H1 (cell line): ENCODE results near the gene PGPEP1. TPM values are rescaled to one million over a fixed set of nuclear protein-coding genes. Genes with fewer than 3 reads are reported as not detected.

Experiments
- CTCF ChIA-PET: fragments of 300-600 bp; sonication (Branson Sonifier 250); formaldehyde crosslinking; loops from one replicate; lab custom pipeline; 2021; ENCODE audit not compliant: partially characterized antibody; lab: Charles Lee
- POLR2A ChIA-PET: fragments of 300-600 bp; sonication (Branson Sonifier 250); formaldehyde crosslinking; loops from one replicate; lab custom pipeline; 2021; ENCODE audit warnings: inconsistent platforms; ENCODE audit not compliant: partially characterized antibody; lab: Charles Lee
- DNase-seq, 2 experiments: peaks; one replicate each; pipeline versions ENCODE4 v3.0.0 to v3.0.0-alpha.2; 2010 to 2022; ENCODE audit warnings: low spot score in 2 of 2, low read depth in 1 of 2, mixed read lengths in 1 of 2
- FAIRE-seq: peaks from 2 replicates; lab custom pipeline; 2011; peaks lifted over from hg19 to GRCh38; lab: Jason Lieb, UNC
- H2AFZ ChIP-seq: 2 replicates; pipeline ENCODE4 v1.8.1; 2012; ENCODE audit warnings: low read length, inconsistent platforms
- H2AK5ac ChIP-seq: 2 replicates; pipeline ENCODE4 v1.6.1; 2013; ENCODE audit warnings: low read depth, low read length
- H2BK120ac ChIP-seq: replicated peaks from 2 replicates; pipeline ENCODE3; 2013; ENCODE audit warnings: low read depth, low read length, inconsistent platforms
- H2BK12ac ChIP-seq: 2 replicates; pipeline ENCODE4 v1.6.1; 2013; ENCODE audit warnings: low read depth, low read length
- H2BK15ac ChIP-seq: 2 replicates; pipeline ENCODE4 v1.6.1; 2013; ENCODE audit warnings: low read length
- H2BK20ac ChIP-seq: 2 replicates; pipeline ENCODE4 v1.6.1; 2013; ENCODE audit warnings: low read length
- H2BK5ac ChIP-seq: 2 replicates; pipeline ENCODE4 v1.6.1; 2013; ENCODE audit warnings: low read depth, low read length
- H3K14ac ChIP-seq: 2 replicates; pipeline ENCODE4 v1.6.1; 2013; ENCODE audit warnings: inconsistent platforms; ENCODE audit not compliant: insufficient read length
- H3K18ac ChIP-seq: 2 replicates; pipeline ENCODE4 v1.6.1; 2013; ENCODE audit warnings: low read length; ENCODE audit errors: extremely low read depth
- H3K23ac ChIP-seq: 2 replicates; pipeline ENCODE4 v1.6.1; 2013; ENCODE audit warnings: inconsistent platforms; ENCODE audit not compliant: insufficient read length
- H3K23me2 ChIP-seq: 2 replicates; pipeline ENCODE4 v1.6.1; 2013; ENCODE audit warnings: low read depth, low read length
- H3K27ac ChIP-seq: 2 replicates; pipeline ENCODE4 v1.6.1; 2011; ENCODE audit warnings: low read depth, low read length, inconsistent platforms
- H3K27me3 ChIP-seq, 4 experiments: replicated peaks in 1 of 4; 1 replicate in 1 of 4; 2 replicates in 3 of 4; pipeline versions ENCODE4 v1.6.1 to v1.8.1; 2011 to 2013; ENCODE audit warnings: low read length in 3 of 4, mild to moderate bottlenecking in 3 of 4, inconsistent platforms in 2 of 4, mixed read lengths in 2 of 4, moderate library complexity in 1 of 4; ENCODE audit not compliant: control insufficient read depth in 3 of 4, insufficient read depth in 3 of 4; ENCODE audit errors: extremely low read depth in 1 of 4
- H3K36me3 ChIP-seq, 4 experiments: 2 replicates each; pipeline versions ENCODE4 v1.6.1 to v1.8.1; 2011 to 2013; ENCODE audit warnings: mild to moderate bottlenecking in 4 of 4, low read length in 3 of 4, moderate library complexity in 2 of 4, control low read depth in 1 of 4, inconsistent platforms in 1 of 4; ENCODE audit not compliant: insufficient read depth in 4 of 4, control insufficient read depth in 2 of 4
- H3K4ac ChIP-seq: replicated peaks from 2 replicates; pipeline ENCODE3; 2013; ENCODE audit warnings: low read length, low read depth, mixed read lengths, inconsistent platforms; ENCODE audit not compliant: insufficient read length
- H3K4me1 ChIP-seq, 4 experiments: replicated peaks in 1 of 4; 1 replicate in 1 of 4; 2 replicates in 3 of 4; pipeline versions ENCODE4 v1.6.1 to v1.8.1; 2011 to 2013; ENCODE audit warnings: low read length in 3 of 4, inconsistent platforms in 2 of 4, mixed read lengths in 1 of 4; ENCODE audit not compliant: insufficient read depth in 4 of 4, control insufficient read depth in 3 of 4
- H3K4me2 ChIP-seq, 2 experiments: 2 replicates each; pipeline versions ENCODE4 v1.6.1 to v1.8.1; 2011 to 2013; ENCODE audit warnings: low read depth in 2 of 2, low read length in 2 of 2, control low read depth in 1 of 2, inconsistent platforms in 1 of 2, mild to moderate bottlenecking in 1 of 2; ENCODE audit not compliant: insufficient read depth in 1 of 2
- H3K4me3 ChIP-seq, 4 experiments: fragments of 200-600, 300-600 bp in 1 of 4; sonication (generic), shearing (Covaris generic), sonication (Bioruptor Twin) in 1 of 4; 2 replicates each; pipeline versions ENCODE4 v1.5.1 to v1.8.1; 2011 to 2016; ENCODE audit warnings: low read length in 4 of 4, low read depth in 3 of 4, control low read depth in 2 of 4, inconsistent platforms in 2 of 4, mild to moderate bottlenecking in 2 of 4, mixed read lengths in 1 of 4, moderate library complexity in 1 of 4; ENCODE audit not compliant: insufficient read depth in 2 of 4; ENCODE audit errors: extremely low read depth in 1 of 4
- H3K56ac ChIP-seq: replicated peaks from 2 replicates; pipeline ENCODE3; 2013; ENCODE audit warnings: low read depth, mild to moderate bottlenecking, mixed read lengths, low read length, inconsistent platforms; ENCODE audit not compliant: insufficient read length
- H3K79me1 ChIP-seq: 2 replicates; pipeline ENCODE4 v1.6.1; 2013; ENCODE audit warnings: low read depth, low read length, control low read depth
- H3K79me2 ChIP-seq, 2 experiments: 2 replicates each; pipeline versions ENCODE4 v1.6.1 to v1.8.1; 2012 to 2013; ENCODE audit warnings: low read length in 2 of 2, mild to moderate bottlenecking in 2 of 2, inconsistent platforms in 1 of 2; ENCODE audit not compliant: insufficient read depth in 2 of 2, control insufficient read depth in 1 of 2
- H3K9ac ChIP-seq, 4 experiments: replicated peaks in 1 of 4; 1 replicate in 1 of 4; 2 replicates in 3 of 4; pipeline versions ENCODE4 v1.6.1 to v1.8.1; 2011 to 2013; ENCODE audit warnings: low read depth in 3 of 4, low read length in 3 of 4, control low read depth in 2 of 4, mild to moderate bottlenecking in 2 of 4, moderate library complexity in 2 of 4, inconsistent platforms in 1 of 4; ENCODE audit errors: extremely low read depth in 1 of 4
- H3K9me3 ChIP-seq, 2 experiments: 2 replicates each; pipeline versions ENCODE4 v1.6.1 to v1.8.1; 2012 to 2013; ENCODE audit warnings: mild to moderate bottlenecking in 2 of 2, moderate library complexity in 2 of 2, control low read depth in 1 of 2, inconsistent platforms in 1 of 2, low read depth in 1 of 2, low read length in 1 of 2, mixed read lengths in 1 of 2; ENCODE audit not compliant: insufficient read depth in 2 of 2
- H4K20me1 ChIP-seq, 2 experiments: replicated peaks in 1 of 2; 2 replicates each; pipeline versions ENCODE3 to v1.8.1; 2011 to 2013; ENCODE audit warnings: inconsistent platforms in 2 of 2, low read length in 2 of 2, mild to moderate bottlenecking in 1 of 2; ENCODE audit not compliant: insufficient read depth in 2 of 2, control insufficient read depth in 1 of 2
- H4K5ac ChIP-seq: 2 replicates; pipeline ENCODE4 v1.6.1; 2013; ENCODE audit warnings: low read length, low read depth, mixed read lengths, inconsistent platforms; ENCODE audit not compliant: insufficient read length
- H4K8ac ChIP-seq: 2 replicates; pipeline ENCODE4 v1.8.0; 2013; ENCODE audit warnings: mild to moderate bottlenecking, moderate library complexity, low read length, inconsistent platforms; ENCODE audit not compliant: insufficient read depth; ENCODE audit errors: extremely low read depth
- H4K91ac ChIP-seq: replicated peaks from 2 replicates; pipeline ENCODE3; 2013; ENCODE audit warnings: low read length, mixed read lengths, inconsistent platforms; ENCODE audit not compliant: insufficient read length
- CREB1 ChIP-seq: IDR thresholded peaks from 2 replicates; pipeline ENCODE4 v1.6.1; 2012; ENCODE audit warnings: inconsistent platforms
- EGR1 ChIP-seq: IDR thresholded peaks from 2 replicates; pipeline ENCODE4 v1.6.1; 2011; ENCODE audit warnings: low read depth, low read length, borderline replicate concordance
- HDAC2 ChIP-seq, 2 experiments: fragments of 300-600 bp in 1 of 2; sonication (generic) in 1 of 2; IDR thresholded peaks; 2 replicates each; pipeline ENCODE4 v1.6.1; 2011 to 2012; ENCODE audit warnings: low read depth in 2 of 2, low read length in 2 of 2, mild to moderate bottlenecking in 2 of 2, moderate library complexity in 2 of 2, borderline replicate concordance in 1 of 2, inconsistent platforms in 1 of 2
- HDAC6 ChIP-seq: IDR thresholded peaks from one replicate; pipeline ENCODE4 v1.7.1; 2012; ENCODE audit warnings: low read depth, mild to moderate bottlenecking, inconsistent platforms, low read length, moderate library complexity
- MAFK ChIP-seq: IDR thresholded peaks from 2 replicates; pipeline ENCODE4 v1.6.1; 2012; ENCODE audit warnings: low read depth, mild to moderate bottlenecking, improper control_type of control experiment, low read length
- PHF8 ChIP-seq: fragments of 200-600 bp; sonication (generic); conservative IDR thresholded peaks from 2 replicates; pipeline ENCODE4 v1.7.1; 2012; ENCODE audit warnings: low read depth, mild to moderate bottlenecking, inconsistent platforms, low read length, moderate library complexity
- POLR2AphosphoS5 ChIP-seq: IDR thresholded peaks from 2 replicates; pipeline ENCODE4 v1.6.1; 2011; ENCODE audit warnings: low read depth, low read length
- RAD21 ChIP-seq, 2 experiments: IDR thresholded peaks in 1 of 2; conservative IDR thresholded peaks in 1 of 2; 2 replicates each; pipeline ENCODE4 v1.6.1; 2011; ENCODE audit warnings: low read depth in 2 of 2, low read length in 2 of 2, improper control_type of control experiment in 1 of 2, inconsistent platforms in 1 of 2, mild to moderate bottlenecking in 1 of 2, moderate library complexity in 1 of 2
- SIN3A ChIP-seq, 2 experiments: IDR thresholded peaks in 1 of 2; conservative IDR thresholded peaks in 1 of 2; 2 replicates each; pipeline ENCODE4 v1.6.1; 2011 to 2012; ENCODE audit warnings: low read length in 2 of 2, improper control_type of control experiment in 1 of 2, low read depth in 1 of 2, mild to moderate bottlenecking in 1 of 2
- WGBS, 2 experiments: shearing (Covaris generic) in 1 of 2; methylation state at CpG; one replicate each; pipeline versions ENCODE4 v1.1.6 to v1.1.7; 2013 to 2015; ENCODE audit warnings: low lambda C conversion rate in 2 of 2, mixed read lengths in 2 of 2, inconsistent platforms in 1 of 2, low coverage in 1 of 2, missing lambda C conversion rate in 1 of 2; ENCODE audit not compliant: insufficient replicate concordance in 2 of 2, insufficient coverage in 1 of 2, insufficient read length in 1 of 2; ENCODE audit errors: extremely low coverage in 1 of 2, missing lambda C conversion rate in 1 of 2; 5-methylcytosine and 5-hydroxymethylcytosine counted together
- polyA plus RNA-seq, 7 experiments: library from polyadenylated mRNA; depleted of rRNA in 3 of 7; stranded (reverse) in 5 of 7; unstranded in 2 of 7; fragments of >200 nt in 5 of 7; fragments of 200-250 nt in 2 of 7; gene quantifications; 1 replicate in 5 of 7; 2 replicates in 1 of 7; 4 replicates in 1 of 7; pipeline versions ENCODE4 v1.2.1 to v1.2.3, GENCODE V29; 2011 to 2013; ENCODE audit warnings: missing spikeins in 2 of 7, mixed read lengths in 2 of 7
- total RNA-seq: library from RNA; stranded (reverse); fragmentation: NEBNext Ultra II Directional; extraction: Animal tissue kit (Norgen Biotek cat#: 25700); gene quantifications from 2 replicates; pipeline ENCODE4 v1.2.1, GENCODE V29; 2021

PGPEP1 gene
- total and polyA plus RNA-seq, 2 of the 8 experiments (the other 6 are each of a cell fraction or from before 2014, with no cell fraction given) = 17.0 to 33.4 TPM

GRCh38 chr19:18306209-18306887, 34.0 kb upstream of the PGPEP1 start:
- Histone ChIP-seq H3K23ac (no peak overlapping the region), H2BK20ac (no peak overlapping the region), H3K27ac (no peak overlapping the region), H2BK5ac (no peak overlapping the region), H3K79me1 (no peaks in the 10 kb centered on the region; the same call in 1 of the 2 replicates), H2BK15ac (no peak overlapping the region), H4K5ac (no peak overlapping the region), H4K91ac (no peak overlapping the region), H2AK5ac (no peak overlapping the region), H2BK12ac (no peak overlapping the region), H2BK120ac (no peak overlapping the region), H4K8ac (no peak overlapping the region), H3K14ac (no peak overlapping the region), H3K36me3 (peaks cover 7 to 43% (median 25%) of the 10 kb centered on the region in 4 experiments), H3K4me2 (no peak overlapping the region), H3K23me2 (peaks cover 5% of the 10 kb centered on the region; the same call in 1 of the 2 replicates), H3K4me3 (no peak overlapping the region), H3K79me2 (no peaks in the 10 kb centered on the region), H3K4ac (no peak overlapping the region), H3K18ac (no peak overlapping the region), H3K27me3 (no peaks in the 10 kb centered on the region), H3K56ac (no peak overlapping the region), H3K4me1 (peaks cover 0 to 25% (median 10%) of the 10 kb centered on the region in 4 experiments; a peak in 6 of 7 replicates), H3K9me3 (no peaks in the 10 kb centered on the region), H2AFZ (no peak overlapping the region), H3K9ac (no peak overlapping the region), H4K20me1 (peaks cover 0 to 3% of the 10 kb centered on the region in 2 experiments)
- WGBS, 2 experiments = 85% methylated on average over 26 of the region's 26 CpGs; no CpG with 5 or more reads in 1 of the 2 experiments
- POLR2A ChIA-PET = interaction anchor here (1.0 to 10.4 kb wide), 9 partner anchors 10 to 26 kb away, joined by 3 to 141 read pairs (median 8); partner anchors contain the start of genes JUND and LSM4
- TF ChIP-seq MAFK (peak; percentile 5; the same call in 1 of the 2 replicates), PHF8 (no peak), SIN3A (conservative IDR thresholded peaks at IDR 0.05 in 1 of 2, IDR thresholded peaks at IDR 0.05 in 1 of 2; ENCODE audit: low read depth in 1 of 2, low read length in 2 of 2) (no peak), CREB1 (no peak), RAD21 (IDR thresholded peaks at IDR 0.05 in 1 of 2, conservative IDR thresholded peaks at IDR 0.05 in 1 of 2; ENCODE audit: low read depth in 2 of 2, low read length in 2 of 2) (no peak), HDAC6 (no peak), HDAC2 (IDR thresholded peaks at IDR 0.05; ENCODE audit: borderline replicate concordance in 1 of 2, low read depth in 2 of 2, low read length in 2 of 2) (no peak), POLR2AphosphoS5 (peak; percentile 43; the same call in 1 of the 2 replicates), EGR1 (no peak)
- FAIRE-seq (no peak), DNase-seq (no peak)
- CTCF ChIA-PET = interaction anchor here (0.8 to 5.3 kb wide), 8 partner anchors 9 to 27 kb away, joined by 3 to 48 read pairs (median 7); partner anchors contain the start of genes JUND and LSM4
